ENCODE data around the gene SCAF1.

- TF ChIP-seq CTCF (IDR thresholded peaks at IDR 0.05) (no peak), POLR2A (IDR thresholded peaks at IDR 0.05) (no peak)
Measured at GRCh38 chr19:49663224-49663623, 21.2 kb downstream of the SCAF1 start.

Measured in body of pancreas (tissue), 4 donors.